ENCODE results near the gene TNNT3. TPM values are rescaled to one million over a fixed set of nuclear protein-coding genes. Genes with fewer than 3 reads are reported as not detected.
"Not testable (repeated sequence)": the region's sequence is repeated elsewhere in the genome, so short reads cannot be mapped to it uniquely, and the experiment has no call there.

TNNT3 gene
- total RNA-seq, 1 experiment from 2014 or later: not detected

DNA sequence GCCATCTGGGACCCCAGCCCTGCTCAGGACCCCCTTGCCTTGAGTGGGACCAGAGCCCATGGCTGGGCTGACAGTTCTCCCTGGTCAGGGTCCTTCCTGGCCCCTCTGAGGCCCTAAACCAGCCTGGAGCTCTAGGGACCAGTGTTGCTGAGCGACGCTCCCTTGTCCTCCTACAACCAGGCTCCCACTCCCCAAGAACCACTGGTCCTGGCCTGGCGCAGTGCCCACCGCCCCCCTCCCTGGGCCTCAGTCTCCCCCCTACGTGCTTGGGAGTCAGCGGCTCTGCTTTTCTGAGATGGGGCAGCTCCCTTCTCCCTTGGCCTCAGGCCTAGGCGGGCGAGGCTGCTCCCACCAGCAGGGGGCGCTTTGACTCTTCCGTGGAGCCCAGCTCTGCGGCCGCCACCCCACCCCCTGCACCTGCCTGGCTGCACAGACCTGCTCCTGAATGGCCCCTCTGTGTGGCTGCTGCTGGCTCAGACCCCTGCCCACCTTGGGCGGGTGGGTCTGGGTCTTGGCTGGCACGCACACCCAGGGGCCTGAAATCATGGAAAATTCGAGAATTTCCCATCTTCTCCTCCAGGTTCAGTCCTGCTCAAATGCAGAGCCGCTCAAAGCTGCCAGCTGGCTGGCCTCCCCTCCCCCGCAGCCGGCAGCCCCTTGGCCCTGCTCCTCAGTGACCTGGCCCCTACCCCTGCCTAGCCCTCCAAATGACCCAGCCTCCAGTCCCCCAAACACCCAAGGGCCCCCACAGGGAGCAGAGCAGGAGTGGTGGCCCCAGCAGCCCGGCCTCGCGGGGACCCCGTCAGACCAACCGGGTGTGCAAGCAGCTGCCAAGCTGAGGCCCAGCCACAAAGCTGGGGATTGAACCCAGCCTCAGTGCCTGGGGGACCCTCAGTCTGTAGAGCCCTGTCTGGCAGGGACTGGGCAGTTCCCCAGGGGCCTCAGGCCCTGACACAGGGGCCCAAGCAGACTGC lies 37.0 kb upstream of the TNNT3 start:
- Histone ChIP-seq H4K20me1 (ENCODE audit: insufficient read depth) (no peaks in the 10 kb centered on the region), H3K9me3 (ENCODE audit: insufficient read depth, low read depth) (no peaks in the 10 kb centered on the region), H3K4me2 (no peak overlapping the region), H3F3A (ENCODE audit: insufficient read depth, low read depth) (no peaks in the 10 kb centered on the region), H2AFZ (no peak overlapping the region), H3K9me2 (ENCODE audit: insufficient read depth) (no peaks in the 10 kb centered on the region), H3K27ac (no peak overlapping the region), H3K4me1 (replicated peaks; ENCODE audit: insufficient read depth) (no peaks in the 10 kb centered on the region), H3K4me3 (no peak overlapping the region), H3K36me3 (ENCODE audit: low read depth) (no peaks in the 10 kb centered on the region), H3K79me2 (ENCODE audit: low read depth) (no peaks in the 10 kb centered on the region), H3K27me3 (ENCODE audit: insufficient read depth, low read depth) (peaks cover 17% of the 10 kb centered on the region; the same call in 1 of the 2 replicates)
- peak; percentile 82 for TF ChIP-seq CTCF (conservative IDR thresholded peaks at IDR 0.05)
- TF ChIP-seq EZH2 (IDR thresholded peaks at IDR 0.05; ENCODE audit: low read depth): no peak
- ChIA-PET CTCF (interaction anchor here (0.5 to 1.7 kb wide), 5 partner anchors 26 to 269 kb away, joined by 3 to 8 read pairs (median 6); no protein-coding TSS in a partner anchor), POLR2A (ENCODE audit: unreplicated experiment) (interaction anchor here (0.6 kb wide), 1 partner anchor 268 kb away, joined by 3 read pairs; no protein-coding TSS in a partner anchor)
- BruUV-seq (replicated peaks): no TSS peak
- DNase-seq: peak in 1 of 2 experiments; percentile 71
- intact Hi-C loops (cut with micrococcal nuclease; ENCODE audit: unreplicated experiment): loop anchor here (2.0 kb wide), 2 partner anchors 46 to 268 kb away; no protein-coding TSS in a partner anchor

GRCh38 chr11:1883346-1884302 lies 35.9 kb upstream of the TNNT3 start:
- H3K4me1 ChIP-seq (replicated peaks; ENCODE audit: insufficient read depth): no peaks in the 10 kb centered on the region
- H3K4me2 ChIP-seq: no peak overlapping the region
- no peaks in the 10 kb centered on the region for H3K79me2 ChIP-seq (ENCODE audit: low read depth)
- ChIA-PET POLR2A (ENCODE audit: unreplicated experiment) (no interaction called here), CTCF (interaction anchor here (0.5 kb wide), 1 partner anchor 38 kb away, joined by 3 read pairs; no protein-coding TSS in a partner anchor)
- H2AFZ ChIP-seq: no peak overlapping the region
- H3K36me3 ChIP-seq (ENCODE audit: low read depth): no peaks in the 10 kb centered on the region
- H3K9me3 ChIP-seq (ENCODE audit: insufficient read depth, low read depth): no peaks in the 10 kb centered on the region
- intact Hi-C loops (cut with micrococcal nuclease; ENCODE audit: unreplicated experiment): loop anchor here (2.0 kb wide), 2 partner anchors 47 to 267 kb away; no protein-coding TSS in a partner anchor
- H3K27ac ChIP-seq: no peak overlapping the region
- H3F3A ChIP-seq (ENCODE audit: insufficient read depth, low read depth): no peaks in the 10 kb centered on the region
- TF ChIP-seq EZH2 (IDR thresholded peaks at IDR 0.05; ENCODE audit: low read depth) (no peak), CTCF (conservative IDR thresholded peaks at IDR 0.05) (no peak)
- no peak overlapping the region for H3K4me3 ChIP-seq
- H3K9me2 ChIP-seq (ENCODE audit: insufficient read depth): no peaks in the 10 kb centered on the region
- no peak for DNase-seq
- peaks cover 28% of the 10 kb centered on the region; the same call in 1 of the 2 replicates for H3K27me3 ChIP-seq (ENCODE audit: insufficient read depth, low read depth)
- no peaks in the 10 kb centered on the region for H4K20me1 ChIP-seq (ENCODE audit: insufficient read depth)
- BruUV-seq (replicated peaks): no TSS peak

- Histone ChIP-seq H3K4me1 (replicated peaks; ENCODE audit: insufficient read depth) (no peaks in the 10 kb centered on the region), H3K4me3 (no peak overlapping the region), H3K27ac (no peak overlapping the region), H3K79me2 (ENCODE audit: low read depth) (no peaks in the 10 kb centered on the region), H3K36me3 (ENCODE audit: low read depth) (no peaks in the 10 kb centered on the region), H4K20me1 (ENCODE audit: insufficient read depth) (no peaks in the 10 kb centered on the region), H3K27me3 (ENCODE audit: insufficient read depth, low read depth) (peaks cover 31% of the 10 kb centered on the region; the same call in 1 of the 2 replicates), H2AFZ (no peak overlapping the region), H3F3A (ENCODE audit: insufficient read depth, low read depth) (no peaks in the 10 kb centered on the region), H3K4me2 (no peak overlapping the region), H3K9me2 (ENCODE audit: insufficient read depth) (no peaks in the 10 kb centered on the region), H3K9me3 (ENCODE audit: insufficient read depth, low read depth) (no peaks in the 10 kb centered on the region)
- no peak for DNase-seq
- BruUV-seq (replicated peaks): no TSS peak
- TF ChIP-seq EZH2 (IDR thresholded peaks at IDR 0.05; ENCODE audit: low read depth): no peak
- no peak for TF ChIP-seq CTCF (conservative IDR thresholded peaks at IDR 0.05)
- POLR2A ChIA-PET (ENCODE audit: unreplicated experiment): no interaction called here
- CTCF ChIA-PET: no interaction called here
- intact Hi-C loops (cut with micrococcal nuclease; ENCODE audit: unreplicated experiment): no loop called here
Measured at GRCh38 chr11:1884303-1884700, 35.2 kb upstream of the TNNT3 start.

DNA sequence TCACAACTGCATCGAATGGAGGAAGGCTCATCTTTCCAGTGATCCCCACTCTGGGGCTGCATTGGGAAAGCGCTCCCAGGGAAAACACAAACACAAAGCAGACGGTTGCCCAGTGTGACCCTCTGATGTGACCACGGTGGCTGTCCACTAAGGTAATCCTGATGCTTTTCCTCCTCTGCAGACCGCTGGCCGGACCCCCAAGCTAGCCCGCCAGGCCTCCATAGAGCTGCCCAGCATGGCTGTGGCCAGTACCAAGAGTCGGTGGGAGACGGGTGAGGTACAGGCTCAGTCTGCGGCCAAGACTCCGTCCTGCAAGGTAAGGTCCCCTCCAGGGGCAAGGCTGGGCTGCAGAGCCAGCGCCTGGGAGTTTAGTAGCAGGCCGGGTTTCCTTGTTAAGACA lies 33.0 kb upstream of the TNNT3 start:
- H3K9me3 ChIP-seq (ENCODE audit: insufficient read depth, low read depth); BruUV-seq (replicated peaks); H3K4me2 ChIP-seq; H3K27ac ChIP-seq; H2AFZ ChIP-seq; H4K20me1 ChIP-seq (ENCODE audit: insufficient read depth); H3K9me2 ChIP-seq (ENCODE audit: insufficient read depth); CTCF ChIA-PET; POLR2A ChIA-PET (ENCODE audit: unreplicated experiment); H3K4me1 ChIP-seq (replicated peaks; ENCODE audit: insufficient read depth); DNase-seq; H3K36me3 ChIP-seq (ENCODE audit: low read depth); H3K79me2 ChIP-seq (ENCODE audit: low read depth); H3K4me3 ChIP-seq; intact Hi-C loops (cut with micrococcal nuclease; ENCODE audit: unreplicated experiment); H3F3A ChIP-seq (ENCODE audit: insufficient read depth, low read depth): not testable (repeated sequence)
- peaks cover 47% of the 10 kb centered on the region for H3K27me3 ChIP-seq (ENCODE audit: insufficient read depth, low read depth)
